Measurements from ENCODE around the gene F11R. TPM values are rescaled to one million over a fixed set of nuclear protein-coding genes. Genes with fewer than 3 reads are reported as not detected.

The F11R gene
- total and polyA plus RNA-seq, 2 of the 4 experiments (the other 2 are of a cell fraction) = 0.79 to 2.2 TPM

DNA sequence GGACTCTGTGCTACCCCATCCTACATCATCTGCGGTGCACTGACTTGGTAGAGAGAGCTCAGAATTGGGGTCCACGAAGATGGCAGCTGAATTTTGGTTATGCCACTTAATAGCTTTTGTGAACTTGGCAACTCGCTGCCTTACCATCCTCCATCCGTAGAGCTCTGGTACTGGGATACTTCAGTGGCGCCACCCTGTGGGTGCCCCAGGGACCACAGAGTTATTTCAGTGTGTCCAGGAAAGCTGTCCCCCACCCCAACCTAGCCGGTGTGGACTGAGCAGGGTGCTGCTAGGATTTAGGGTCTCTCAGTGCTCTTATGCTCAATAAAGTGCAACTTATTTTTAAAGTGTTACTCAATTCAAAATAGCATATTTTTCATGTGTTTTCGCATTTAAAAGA lies 33.9 kb upstream of the F11R start:
- no peak for ATAC-seq (ENCODE audit: low read depth)
- H3K79me1 ChIP-seq (ENCODE audit: low read depth in 1 of 2, low read length in 2 of 2) = no peaks in the 10 kb centered on the region
- 0 out of 2 replicates have a peak, but pooled peaks cover 2% of the 10 kb centered on the region for H3K27me3 ChIP-seq (ENCODE audit: control insufficient read depth, insufficient read depth, low read length)
- no peak overlapping the region for H3K23ac ChIP-seq (ENCODE audit: low read depth, low read length)
- H2BK5ac ChIP-seq (ENCODE audit: low read depth, low read length, poor library complexity, severe bottlenecking) = no peak overlapping the region
- no peak overlapping the region for H2BK15ac ChIP-seq (ENCODE audit: low read depth, low read length)
- H3K4me3 ChIP-seq (ENCODE audit: insufficient read depth, low read depth, low read length) = no peak overlapping the region
- no peaks in the 10 kb centered on the region for H3K36me3 ChIP-seq (ENCODE audit: control insufficient read depth, insufficient read depth, low read length)
- TF ChIP-seq CHD1 (IDR thresholded peaks at IDR 0.05; ENCODE audit: low read depth, low read length) (no peak), NFE2L2 (IDR thresholded peaks at IDR 0.05; ENCODE audit: low read depth, low read length) (no peak), SMC3 (IDR thresholded peaks at IDR 0.05; ENCODE audit: low read depth, low read length) (no peak), RCOR1 (IDR thresholded peaks at IDR 0.05; ENCODE audit: insufficient replicate concordance, low read length) (no peak), RAD21 (IDR thresholded peaks at IDR 0.05; ENCODE audit: low read length) (no peak), MAZ (IDR thresholded peaks at IDR 0.05; ENCODE audit: borderline replicate concordance, low read depth, low read length) (no peak), FOS (IDR thresholded peaks at IDR 0.05; ENCODE audit: low read depth, low read length) (no peak), RFX5 (IDR thresholded peaks at IDR 0.05; ENCODE audit: low read depth, low read length) (no peak), MXI1 (IDR thresholded peaks at IDR 0.05; ENCODE audit: borderline replicate concordance, low read depth, low read length) (no peak), BHLHE40 (IDR thresholded peaks at IDR 0.05; ENCODE audit: low read depth, low read length) (no peak), MAFK (IDR thresholded peaks at IDR 0.05; ENCODE audit: low read depth, low read length) (no peak), POLR2A (IDR thresholded peaks at IDR 0.05; ENCODE audit: low read depth, low read length) (no peak), CEBPB (IDR thresholded peaks at IDR 0.05; ENCODE audit: low read depth, low read length) (no peak)
- TF ChIP-seq, protein P1, sequence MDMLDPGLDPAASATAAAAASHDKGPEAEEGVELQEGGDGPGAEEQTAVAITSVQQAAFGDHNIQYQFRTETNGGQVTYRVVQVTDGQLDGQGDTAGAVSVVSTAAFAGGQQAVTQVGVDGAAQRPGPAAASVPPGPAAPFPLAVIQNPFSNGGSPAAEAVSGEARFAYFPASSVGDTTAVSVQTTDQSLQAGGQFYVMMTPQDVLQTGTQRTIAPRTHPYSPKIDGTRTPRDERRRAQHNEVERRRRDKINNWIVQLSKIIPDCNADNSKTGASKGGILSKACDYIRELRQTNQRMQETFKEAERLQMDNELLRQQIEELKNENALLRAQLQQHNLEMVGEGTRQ (IDR thresholded peaks at IDR 0.05; ENCODE audit: low read depth, low read length) = no peak
- TF ChIP-seq, protein P2, sequence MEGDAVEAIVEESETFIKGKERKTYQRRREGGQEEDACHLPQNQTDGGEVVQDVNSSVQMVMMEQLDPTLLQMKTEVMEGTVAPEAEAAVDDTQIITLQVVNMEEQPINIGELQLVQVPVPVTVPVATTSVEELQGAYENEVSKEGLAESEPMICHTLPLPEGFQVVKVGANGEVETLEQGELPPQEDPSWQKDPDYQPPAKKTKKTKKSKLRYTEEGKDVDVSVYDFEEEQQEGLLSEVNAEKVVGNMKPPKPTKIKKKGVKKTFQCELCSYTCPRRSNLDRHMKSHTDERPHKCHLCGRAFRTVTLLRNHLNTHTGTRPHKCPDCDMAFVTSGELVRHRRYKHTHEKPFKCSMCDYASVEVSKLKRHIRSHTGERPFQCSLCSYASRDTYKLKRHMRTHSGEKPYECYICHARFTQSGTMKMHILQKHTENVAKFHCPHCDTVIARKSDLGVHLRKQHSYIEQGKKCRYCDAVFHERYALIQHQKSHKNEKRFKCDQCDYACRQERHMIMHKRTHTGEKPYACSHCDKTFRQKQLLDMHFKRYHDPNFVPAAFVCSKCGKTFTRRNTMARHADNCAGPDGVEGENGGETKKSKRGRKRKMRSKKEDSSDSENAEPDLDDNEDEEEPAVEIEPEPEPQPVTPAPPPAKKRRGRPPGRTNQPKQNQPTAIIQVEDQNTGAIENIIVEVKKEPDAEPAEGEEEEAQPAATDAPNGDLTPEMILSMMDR (conservative IDR thresholded peaks at IDR 0.05; ENCODE audit: low read depth, low read length) = no peak
- TF ChIP-seq, protein P3, sequence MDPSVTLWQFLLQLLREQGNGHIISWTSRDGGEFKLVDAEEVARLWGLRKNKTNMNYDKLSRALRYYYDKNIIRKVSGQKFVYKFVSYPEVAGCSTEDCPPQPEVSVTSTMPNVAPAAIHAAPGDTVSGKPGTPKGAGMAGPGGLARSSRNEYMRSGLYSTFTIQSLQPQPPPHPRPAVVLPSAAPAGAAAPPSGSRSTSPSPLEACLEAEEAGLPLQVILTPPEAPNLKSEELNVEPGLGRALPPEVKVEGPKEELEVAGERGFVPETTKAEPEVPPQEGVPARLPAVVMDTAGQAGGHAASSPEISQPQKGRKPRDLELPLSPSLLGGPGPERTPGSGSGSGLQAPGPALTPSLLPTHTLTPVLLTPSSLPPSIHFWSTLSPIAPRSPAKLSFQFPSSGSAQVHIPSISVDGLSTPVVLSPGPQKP (IDR thresholded peaks at IDR 0.05; ENCODE audit: borderline replicate concordance, low read depth, low read length) = no peak
- no peaks in the 10 kb centered on the region for H3K9me1 ChIP-seq (ENCODE audit: insufficient read depth, low read length)
- H4K91ac ChIP-seq (ENCODE audit: insufficient read depth, low read depth, low read length) = no peak overlapping the region
- H2AK9ac ChIP-seq (replicated peaks; ENCODE audit: low read depth, low read length, poor library complexity) = no peak overlapping the region
- intact Hi-C loops (cut with micrococcal nuclease) = no loop called here
- H3K56ac ChIP-seq (ENCODE audit: extremely low read depth, insufficient read depth, low read length) = no peak overlapping the region
- WGBS, 2 experiments (ENCODE audit: extremely low coverage in 2 of 2, insufficient read length in 1 of 2) = no CpG with 5 or more reads among the region's 7 CpGs
- no peaks in the 10 kb centered on the region for H3K4me1 ChIP-seq (ENCODE audit: control insufficient read depth, insufficient read depth, low read length)
- H2BK120ac ChIP-seq (ENCODE audit: low read depth, low read length) = no peak overlapping the region
- no peak for DNase-seq
- dilution Hi-C loops (cut with HindIII; ENCODE audit: low sequenced_read_pairs, unreplicated experiment) = no loop called here
- ChIA-PET POLR2A (ENCODE audit: unreplicated experiment) (no interaction called here), CTCF (no interaction called here)
- BruUV-seq (replicated peaks) = no TSS peak
- no peak overlapping the region for H4K5ac ChIP-seq (ENCODE audit: low read depth, low read length)
- H3K4me2 ChIP-seq (ENCODE audit: low read depth, low read length) = no peak overlapping the region
- H3K9me3 ChIP-seq (ENCODE audit: control insufficient read depth, insufficient read depth, low read length) = no peaks in the 10 kb centered on the region
- no peaks in the 10 kb centered on the region for H4K20me1 ChIP-seq (ENCODE audit: insufficient read depth, low read length)
- no peak overlapping the region for H3K27ac ChIP-seq (ENCODE audit: insufficient read depth, low read length)
- no peak overlapping the region for H2AFZ ChIP-seq (replicated peaks; ENCODE audit: low read length, poor library complexity)
- no peak overlapping the region for H3K14ac ChIP-seq (replicated peaks; ENCODE audit: low read depth, low read length)
- H2BK20ac ChIP-seq (ENCODE audit: low read depth, low read length) = no peak overlapping the region
- in situ Hi-C loops (cut with MboI; ENCODE audit: low sequenced_read_pairs) = no loop called here
- no peak overlapping the region for H3K9ac ChIP-seq (ENCODE audit: low read depth, low read length)
- H4K8ac ChIP-seq (ENCODE audit: low read depth in 2 of 2, low read length in 2 of 2) = no peak overlapping the region
- H2AK5ac ChIP-seq (ENCODE audit: low read depth, low read length) = no peak overlapping the region
- H3K18ac ChIP-seq (ENCODE audit: low read depth, low read length) = no peak overlapping the region
- H3K4ac ChIP-seq (ENCODE audit: low read depth, low read length) = no peak overlapping the region

All from IMR-90 (cell line).